ENCODE data around the gene ARID5B. TPM values are rescaled to one million over a fixed set of nuclear protein-coding genes. Genes with fewer than 3 reads are reported as not detected.

The ARID5B gene
- total RNA-seq, 2 donors from 2014 or later, result 67.9 to 90.1 TPM

DNA sequence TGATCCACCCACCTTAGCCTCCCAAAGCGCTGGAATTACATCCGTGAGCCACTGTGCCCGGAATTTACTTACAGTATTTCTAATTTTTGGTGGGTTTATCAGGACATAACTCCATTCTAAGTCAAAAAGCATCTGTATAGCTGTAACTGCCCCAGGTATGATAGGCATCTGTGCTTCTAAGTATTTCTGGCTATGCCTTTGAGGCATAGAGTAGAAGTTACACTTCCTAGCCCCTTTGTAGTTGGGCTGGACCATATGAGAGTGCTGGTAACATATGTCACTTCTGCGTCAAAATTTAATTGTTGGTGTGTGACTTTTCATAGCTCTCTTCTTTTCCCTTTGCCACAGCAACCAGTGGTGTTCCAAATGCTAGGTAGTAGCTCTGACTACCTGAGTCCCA, 213.8 kb downstream of the ARID5B start:
- no peak for DNase-seq (ENCODE audit: low spot score)
- Histone ChIP-seq H3K36me3 (no peaks in the 10 kb centered on the region), H3K9me3 (no peaks in the 10 kb centered on the region), H3K27ac (no peak overlapping the region), H3K27me3 (replicated peaks; ENCODE audit: insufficient read depth) (no peaks in the 10 kb centered on the region), H3K4me1 (replicated peaks) (no peaks in the 10 kb centered on the region), H3K4me3 (no peak overlapping the region)
- intact Hi-C loops (cut with DNase I), result no loop called here
- TF ChIP-seq POLR2A (IDR thresholded peaks at IDR 0.05) (no peak), POLR2AphosphoS5 (IDR thresholded peaks at IDR 0.05) (no peak)
- TF ChIP-seq, protein P1, sequence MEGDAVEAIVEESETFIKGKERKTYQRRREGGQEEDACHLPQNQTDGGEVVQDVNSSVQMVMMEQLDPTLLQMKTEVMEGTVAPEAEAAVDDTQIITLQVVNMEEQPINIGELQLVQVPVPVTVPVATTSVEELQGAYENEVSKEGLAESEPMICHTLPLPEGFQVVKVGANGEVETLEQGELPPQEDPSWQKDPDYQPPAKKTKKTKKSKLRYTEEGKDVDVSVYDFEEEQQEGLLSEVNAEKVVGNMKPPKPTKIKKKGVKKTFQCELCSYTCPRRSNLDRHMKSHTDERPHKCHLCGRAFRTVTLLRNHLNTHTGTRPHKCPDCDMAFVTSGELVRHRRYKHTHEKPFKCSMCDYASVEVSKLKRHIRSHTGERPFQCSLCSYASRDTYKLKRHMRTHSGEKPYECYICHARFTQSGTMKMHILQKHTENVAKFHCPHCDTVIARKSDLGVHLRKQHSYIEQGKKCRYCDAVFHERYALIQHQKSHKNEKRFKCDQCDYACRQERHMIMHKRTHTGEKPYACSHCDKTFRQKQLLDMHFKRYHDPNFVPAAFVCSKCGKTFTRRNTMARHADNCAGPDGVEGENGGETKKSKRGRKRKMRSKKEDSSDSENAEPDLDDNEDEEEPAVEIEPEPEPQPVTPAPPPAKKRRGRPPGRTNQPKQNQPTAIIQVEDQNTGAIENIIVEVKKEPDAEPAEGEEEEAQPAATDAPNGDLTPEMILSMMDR (IDR thresholded peaks at IDR 0.05), result no peak
- WGBS, result 96% methylated on average over 4 of the region's 4 CpGs

DNA sequence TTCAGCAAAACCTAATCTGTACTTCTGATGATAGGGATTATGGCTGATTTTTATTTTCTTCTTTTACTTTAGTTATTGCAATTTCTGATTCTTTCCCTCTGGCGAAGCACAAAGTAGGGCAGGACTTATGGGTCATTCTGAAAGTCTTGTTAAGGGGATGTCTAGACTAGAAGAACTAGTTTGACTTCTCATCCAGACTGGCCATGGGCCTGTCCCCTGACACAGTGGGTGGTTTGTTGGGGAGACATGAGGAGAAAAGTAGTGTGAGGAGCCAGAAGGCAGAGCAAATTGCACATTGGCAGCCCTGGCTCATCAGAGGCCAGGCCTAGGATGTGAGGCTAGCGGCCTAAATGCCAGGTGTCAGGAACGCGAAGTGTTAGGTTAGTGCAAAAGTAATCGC, 214.3 kb downstream of the ARID5B start:
- Histone ChIP-seq H3K27ac (no peak overlapping the region), H3K4me1 (replicated peaks) (no peaks in the 10 kb centered on the region), H3K9me3 (no peaks in the 10 kb centered on the region), H3K36me3 (no peaks in the 10 kb centered on the region), H3K4me3 (no peak overlapping the region), H3K27me3 (replicated peaks; ENCODE audit: insufficient read depth) (no peaks in the 10 kb centered on the region)
- 96% methylated on average over 5 of the region's 5 CpGs for WGBS
- TF ChIP-seq POLR2A (IDR thresholded peaks at IDR 0.05) (no peak), POLR2AphosphoS5 (IDR thresholded peaks at IDR 0.05) (no peak)
- TF ChIP-seq, protein P1 (IDR thresholded peaks at IDR 0.05), result no peak
- no peak for DNase-seq (ENCODE audit: low spot score)
- intact Hi-C loops (cut with DNase I), result no loop called here

DNA sequence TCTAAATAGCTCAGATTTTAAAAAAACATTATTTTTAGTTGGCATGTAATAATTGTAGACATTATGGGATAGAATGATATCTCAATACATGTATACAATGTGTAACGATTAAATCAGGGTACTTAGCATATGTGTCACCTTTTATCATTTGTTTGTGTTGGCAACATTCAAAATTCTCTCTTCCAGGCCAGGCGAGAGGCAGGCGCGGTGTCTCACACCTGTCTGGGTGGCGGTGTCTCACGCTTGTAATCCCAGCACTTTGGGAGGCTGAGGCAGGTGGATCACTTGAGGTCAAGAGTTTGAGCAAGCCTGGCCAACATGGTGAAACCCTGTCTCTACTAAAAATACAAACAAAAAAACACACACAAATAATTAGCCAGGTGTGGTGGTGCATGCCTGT, 215.4 kb downstream of the ARID5B start:
- intact Hi-C loops (cut with DNase I), result no loop called here
- no peaks in the 10 kb centered on the region for H3K4me1 ChIP-seq (replicated peaks)

DNA sequence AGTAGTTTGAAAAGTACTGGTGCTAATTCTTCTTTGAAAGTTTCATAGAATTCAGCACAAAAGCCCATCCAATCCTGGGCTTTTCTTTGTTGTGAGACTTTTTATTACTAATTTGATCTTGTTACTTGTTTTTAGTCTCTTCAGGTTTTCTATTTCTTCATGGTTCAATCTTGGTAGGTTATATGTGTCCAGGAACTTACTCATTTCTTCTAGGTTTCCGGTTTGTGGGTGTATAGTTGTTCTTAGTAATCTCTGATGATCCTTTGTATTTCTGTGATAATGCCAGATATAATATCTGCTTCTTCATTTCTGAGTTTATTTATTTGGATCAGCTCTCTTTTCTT, 219.7 kb downstream of the ARID5B start:
- Histone ChIP-seq H3K4me3 (no peak overlapping the region), H3K27ac (no peak overlapping the region), H3K4me1 (replicated peaks) (no peaks in the 10 kb centered on the region), H3K36me3 (no peaks in the 10 kb centered on the region), H3K27me3 (replicated peaks; ENCODE audit: insufficient read depth) (no peaks in the 10 kb centered on the region), H3K9me3 (no peaks in the 10 kb centered on the region)
- WGBS, result 94% methylated on average over 1 of the region's 1 CpG
- DNase-seq (ENCODE audit: low spot score), result no peak
- intact Hi-C loops (cut with DNase I), result no loop called here
- TF ChIP-seq POLR2AphosphoS5 (IDR thresholded peaks at IDR 0.05), result no peak
- no peak for TF ChIP-seq POLR2A (IDR thresholded peaks at IDR 0.05)
- TF ChIP-seq, protein P1 (IDR thresholded peaks at IDR 0.05), result no peak

More for the DNA sequence above, 215.4 kb downstream of the ARID5B start:
- Histone ChIP-seq H3K4me3 (no peak overlapping the region), H3K27ac (no peak overlapping the region), H3K36me3 (no peaks in the 10 kb centered on the region), H3K27me3 (replicated peaks; ENCODE audit: insufficient read depth) (no peaks in the 10 kb centered on the region), H3K9me3 (no peaks in the 10 kb centered on the region)
- WGBS, result 75% methylated on average over 6 of the region's 6 CpGs
- DNase-seq (ENCODE audit: low spot score), result no peak
- no peak for TF ChIP-seq POLR2AphosphoS5 (IDR thresholded peaks at IDR 0.05)
- TF ChIP-seq, protein P1 (IDR thresholded peaks at IDR 0.05), result no peak
- no peak for TF ChIP-seq POLR2A (IDR thresholded peaks at IDR 0.05)

DNA sequence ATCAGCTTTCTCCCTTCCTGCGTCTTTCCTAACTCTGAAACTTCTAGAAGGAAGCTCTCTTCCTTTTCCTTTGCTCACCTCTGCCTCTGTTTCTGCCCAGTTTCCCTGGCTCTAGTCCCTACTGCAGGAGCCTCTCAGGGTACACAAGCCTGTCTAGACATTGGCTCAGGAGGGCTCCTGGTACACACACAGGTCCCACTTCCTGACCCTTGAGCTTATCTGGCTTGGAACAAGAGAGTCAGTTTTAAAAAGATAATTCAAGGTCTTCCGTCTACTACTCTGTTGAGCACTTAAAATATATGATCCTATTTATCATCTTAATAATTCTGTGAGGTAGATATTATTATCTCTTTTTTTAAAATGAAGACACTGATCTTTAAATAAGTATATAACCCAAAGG, 226.5 kb downstream of the ARID5B start:
- Histone ChIP-seq H3K27ac (no peak overlapping the region), H3K9me3 (no peaks in the 10 kb centered on the region), H3K4me3 (no peak overlapping the region), H3K36me3 (no peaks in the 10 kb centered on the region), H3K27me3 (replicated peaks; ENCODE audit: insufficient read depth) (no peaks in the 10 kb centered on the region), H3K4me1 (replicated peaks) (no peaks in the 10 kb centered on the region)
- DNase-seq (ENCODE audit: low spot score), result no peak
- TF ChIP-seq POLR2A (IDR thresholded peaks at IDR 0.05) (no peak), POLR2AphosphoS5 (IDR thresholded peaks at IDR 0.05) (no peak)
- TF ChIP-seq, protein P1 (IDR thresholded peaks at IDR 0.05), result no peak
- intact Hi-C loops (cut with DNase I), result no loop called here
- 92% methylated on average over 2 of the region's 2 CpGs for WGBS

Measured in prostate gland (tissue), 2 donors.